ENCODE results near the gene RPS6KA6.
"Not testable (repeated sequence)": the region's sequence is repeated elsewhere in the genome, so short reads cannot be mapped to it uniquely, and the experiment has no call there.

The RPS6KA6 gene

GRCh38 chrX:84161641-84162040 is 26.4 kb downstream of the RPS6KA6 start:
- DNase-seq, result no peak

DNA sequence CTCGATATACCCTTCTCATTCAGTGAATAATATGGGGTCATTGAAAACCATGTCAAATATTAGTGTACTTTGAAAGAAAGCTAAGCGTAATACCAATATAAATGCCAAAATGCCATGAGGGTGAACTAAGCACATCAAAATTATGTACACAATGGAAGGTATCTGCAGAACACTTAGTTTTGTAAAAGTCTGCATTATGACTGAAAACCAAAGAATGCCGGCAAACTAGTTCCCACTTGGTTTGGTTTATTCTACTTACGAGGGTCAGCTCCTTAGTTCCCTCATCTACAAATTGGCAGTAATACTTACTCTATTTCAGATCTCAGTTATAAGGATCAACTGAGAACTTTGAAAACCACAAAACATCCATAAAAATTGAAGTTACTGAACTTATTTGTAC is 27.3 kb downstream of the RPS6KA6 start:
- DNase-seq, result no peak

DNA sequence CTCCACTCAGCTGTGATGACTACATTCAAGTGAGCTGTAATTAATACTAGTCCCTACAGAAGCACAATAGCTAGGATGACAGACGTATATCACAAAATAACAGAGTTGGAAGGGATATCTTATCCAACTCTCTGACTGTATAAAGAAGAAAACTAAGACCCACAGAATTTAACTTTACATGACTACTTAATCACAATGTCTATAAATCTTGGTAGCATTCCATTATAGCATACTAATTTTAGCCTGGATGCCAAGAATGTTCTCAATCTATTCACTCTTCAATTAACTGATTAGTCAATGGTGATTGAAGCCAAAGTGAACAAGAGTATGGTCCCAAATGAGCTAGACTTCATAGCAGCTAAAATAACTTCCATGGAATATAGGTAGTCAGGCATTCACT is 31.2 kb downstream of the RPS6KA6 start:
- no peak for DNase-seq

DNA sequence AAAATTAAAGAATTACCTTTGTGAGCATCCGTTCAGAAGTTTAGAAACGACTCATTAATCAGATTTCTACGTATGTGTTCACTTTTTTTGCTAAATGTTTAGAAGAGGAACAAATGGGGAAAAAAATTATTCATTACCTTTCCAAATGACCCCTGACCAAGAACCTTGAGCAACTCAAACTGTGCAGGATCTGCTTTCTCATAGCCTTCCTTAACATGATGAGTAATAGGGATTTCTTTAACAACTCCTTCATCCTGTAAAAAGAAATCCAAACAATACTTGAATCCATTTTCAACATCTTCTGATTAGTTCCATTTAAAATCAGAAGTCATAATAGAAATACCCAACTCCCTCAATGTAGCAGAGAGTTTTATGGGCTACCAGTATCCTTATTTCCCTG is 32.1 kb downstream of the RPS6KA6 start:
- DNase-seq, result no peak

DNA sequence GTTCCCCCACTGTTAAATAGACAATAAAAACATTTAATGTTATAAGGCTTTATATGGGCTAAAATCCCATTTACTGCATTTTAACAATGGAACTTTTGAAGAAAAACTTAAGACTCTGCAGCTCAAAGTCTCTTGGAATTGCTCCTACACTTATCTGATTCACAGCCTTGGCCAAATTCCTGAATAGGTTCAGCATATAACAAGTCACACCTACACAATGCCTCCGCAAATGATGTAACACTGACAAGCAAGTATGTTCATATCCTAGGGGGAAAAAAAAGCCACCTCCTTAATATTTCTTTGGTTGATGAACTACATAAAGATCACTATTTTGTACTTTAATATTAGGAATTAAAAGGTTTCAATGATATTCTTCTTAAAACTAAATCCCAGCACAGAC is 34.5 kb downstream of the RPS6KA6 start:
- no peak for DNase-seq

DNA sequence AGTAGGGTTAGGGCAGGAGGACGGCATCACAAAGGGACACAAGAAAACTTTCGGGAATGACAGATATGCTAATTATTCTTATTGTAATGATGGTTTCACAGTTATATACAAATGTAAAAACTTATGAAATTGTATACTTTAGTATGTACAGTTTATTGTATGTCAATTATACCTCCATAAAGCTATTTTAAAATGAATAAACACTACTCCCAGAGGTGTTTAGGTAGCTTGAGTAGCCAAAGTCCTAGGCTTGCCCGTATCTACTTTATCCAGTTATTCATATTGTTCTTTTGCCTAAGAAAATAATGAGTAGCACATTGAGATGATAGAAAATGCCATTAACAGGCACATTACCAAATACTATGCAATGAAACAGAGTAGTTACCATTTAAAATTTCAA is 43.0 kb downstream of the RPS6KA6 start:
- DNase-seq, result no peak

- no peak for DNase-seq
Measured at GRCh38 chrX:84144281-84144680, 43.7 kb downstream of the RPS6KA6 start.

DNA sequence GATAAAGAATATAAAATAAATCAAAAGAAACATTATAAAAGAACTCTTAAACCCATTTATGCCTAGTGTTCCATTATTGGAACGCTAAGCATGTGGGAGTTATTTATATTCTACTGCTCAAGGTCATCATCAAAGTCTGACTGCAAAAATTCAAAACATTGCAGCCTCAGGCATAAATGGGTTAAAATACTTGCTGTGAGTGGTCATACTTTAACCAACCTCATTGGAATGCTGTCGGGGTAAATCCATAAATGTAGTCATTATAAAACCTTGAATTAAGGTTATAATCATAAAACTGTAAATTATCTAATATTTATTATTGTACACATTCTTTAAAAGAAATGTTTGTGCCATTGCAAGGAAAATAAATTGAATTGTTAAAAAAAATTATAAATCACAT is 55.0 kb downstream of the RPS6KA6 start:
- no peak for DNase-seq

DNA sequence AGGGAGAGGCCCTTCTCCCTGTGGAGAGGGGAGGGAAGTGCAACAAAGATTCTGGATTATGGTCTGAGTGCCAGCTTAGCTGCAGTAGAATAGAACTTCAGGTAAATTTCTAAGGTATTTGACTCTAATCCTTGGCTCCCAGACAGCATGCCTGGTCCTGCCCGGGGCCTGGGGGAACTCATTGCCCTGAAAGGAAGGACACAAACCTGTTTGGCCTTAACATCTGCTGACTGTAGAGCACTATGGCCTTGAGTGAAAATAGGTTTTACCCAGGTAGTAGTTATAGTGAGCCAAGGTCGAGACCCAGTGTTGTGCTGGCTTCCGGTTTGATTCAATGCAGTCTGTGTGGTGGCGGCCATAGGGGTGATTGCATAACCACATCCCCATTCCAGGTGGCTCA is 64.4 kb downstream of the RPS6KA6 start:
- DNase-seq, result no peak

DNA sequence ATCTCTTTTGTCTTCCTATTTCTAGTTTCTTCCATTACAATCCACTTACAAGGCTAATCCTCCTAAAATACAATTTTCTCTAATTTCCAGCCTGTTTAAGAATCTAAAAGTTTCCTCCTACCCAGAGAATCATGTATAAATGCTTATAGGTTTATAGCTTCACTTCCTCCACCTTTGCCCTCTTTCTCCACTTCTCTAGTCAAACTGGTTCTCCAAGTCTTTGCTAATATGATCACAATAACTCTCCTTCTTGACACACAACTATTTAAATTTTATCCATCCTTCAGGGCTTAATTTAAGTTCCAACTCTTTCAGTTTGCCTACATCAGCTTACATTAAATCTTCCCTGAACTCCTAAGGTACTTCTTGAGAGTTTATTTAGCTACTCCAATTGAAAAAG is 69.2 kb downstream of the RPS6KA6 start:
- no peak for DNase-seq

DNA sequence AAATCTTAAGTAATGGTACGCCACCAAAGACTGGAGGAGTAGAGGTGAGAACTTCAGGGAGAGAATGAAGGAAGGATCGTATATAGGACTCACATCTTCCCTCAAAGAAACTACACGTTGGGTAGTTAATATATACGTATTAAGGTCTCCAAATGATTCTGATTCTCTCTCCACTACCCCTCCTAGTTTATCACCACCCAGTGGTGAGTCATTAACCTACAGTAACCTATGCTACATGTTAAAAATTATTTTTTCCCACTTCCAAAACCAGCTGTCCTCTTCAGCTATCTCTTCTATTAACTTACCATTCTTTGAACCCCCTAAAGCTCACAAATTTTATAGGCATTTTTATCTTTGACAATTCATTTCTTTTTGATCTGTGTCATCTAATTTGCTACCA is 69.7 kb downstream of the RPS6KA6 start:
- DNase-seq, result no peak

DNA sequence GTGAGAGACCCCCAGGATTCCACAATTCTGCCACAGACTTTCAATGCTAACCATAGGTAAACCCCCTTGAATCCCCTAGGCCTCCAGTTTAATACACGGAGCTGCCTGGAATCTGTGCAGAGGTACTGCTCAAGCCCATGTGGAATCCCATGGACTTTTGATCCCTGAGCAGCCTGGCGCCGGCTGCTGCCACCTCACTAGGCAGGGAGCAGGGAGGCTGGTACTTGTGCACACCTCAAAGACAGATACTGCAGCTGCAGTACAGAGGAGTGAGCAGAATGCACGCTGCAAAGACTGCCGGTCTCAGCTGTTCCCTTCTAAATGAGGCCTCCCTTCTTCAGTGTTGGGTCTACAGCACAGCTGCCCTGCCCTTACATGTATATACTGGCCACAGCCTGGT is 79.4 kb downstream of the RPS6KA6 start:
- DNase-seq, result no peak

DNA sequence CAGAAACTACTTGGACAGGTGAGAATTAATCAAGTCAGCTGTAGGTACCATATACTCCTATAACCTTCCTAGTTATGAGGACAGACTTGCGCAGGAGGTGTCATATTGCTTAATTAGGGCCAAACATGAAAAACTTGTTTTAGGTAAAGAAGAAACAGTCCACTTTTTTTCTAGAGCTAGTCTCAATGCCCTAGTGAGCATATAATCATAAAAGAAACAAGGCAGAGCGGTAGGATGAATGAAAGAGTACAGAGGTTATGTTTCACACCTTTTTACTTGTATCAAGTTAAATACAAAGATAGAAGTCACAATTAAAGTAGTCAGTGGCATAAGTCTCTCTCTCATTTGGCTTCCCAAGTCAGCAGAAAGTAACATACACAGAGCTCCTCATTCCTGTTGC is 88.9 kb downstream of the RPS6KA6 start:
- DNase-seq, result no peak

DNA sequence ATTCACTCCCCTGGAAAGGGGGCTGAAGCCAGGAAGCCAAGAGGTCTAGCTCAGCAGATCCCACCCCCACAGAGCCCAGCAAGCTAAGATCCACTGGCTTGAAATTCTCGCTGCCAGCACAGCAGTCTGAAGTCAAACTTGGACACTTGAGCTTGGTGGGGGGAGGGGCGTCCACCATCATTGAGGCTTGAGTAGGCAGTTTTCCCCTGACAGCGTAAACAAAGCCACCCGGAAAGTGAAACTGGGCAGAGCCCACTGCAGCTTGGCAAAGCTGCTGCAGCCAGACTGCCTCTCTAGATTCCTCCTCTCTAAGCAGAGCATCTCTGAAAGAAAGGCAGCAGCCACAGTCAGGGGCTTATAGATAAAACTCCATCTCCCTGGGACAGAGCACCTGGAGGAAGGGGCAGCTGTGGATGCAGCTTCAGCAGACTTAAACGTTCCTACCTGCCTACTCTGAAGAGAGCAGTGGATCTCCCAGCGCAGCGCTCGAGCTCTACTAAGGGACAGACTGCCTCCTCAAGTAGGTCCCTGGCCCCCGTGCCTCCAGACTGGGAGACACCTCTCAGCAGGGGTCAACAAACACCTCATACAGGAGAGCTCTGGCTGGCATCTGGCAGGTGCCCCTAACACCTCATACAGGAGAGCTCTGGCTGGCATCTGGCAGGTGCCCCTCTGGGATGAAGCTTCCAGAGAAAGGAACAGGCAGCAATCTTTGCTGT is 108.4 kb downstream of the RPS6KA6 start:
- not testable (repeated sequence) for DNase-seq

GRCh38 chrX:84078991-84079390 is 109.0 kb downstream of the RPS6KA6 start:
- no peak for DNase-seq

- no peak for DNase-seq
Measured at GRCh38 chrX:84064814-84065213, 123.2 kb downstream of the RPS6KA6 start.

DNA sequence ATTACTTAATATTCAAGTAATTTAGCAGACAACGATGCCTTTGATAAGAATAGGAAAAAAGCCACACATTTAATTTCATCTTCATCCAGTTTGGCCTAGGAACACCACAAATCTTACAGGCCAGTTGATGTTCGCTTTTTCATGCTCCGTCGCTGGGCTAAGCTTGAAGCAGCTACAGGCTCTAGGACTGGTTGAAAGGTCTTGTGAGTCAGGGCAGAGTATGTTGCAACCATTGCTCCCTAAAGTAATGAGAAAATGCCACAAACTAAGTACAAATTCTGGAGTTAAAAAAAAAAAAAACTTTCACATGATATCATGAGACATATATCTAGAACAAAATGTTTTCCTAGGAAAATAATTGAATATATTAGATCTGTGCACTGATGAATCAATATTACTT is 123.8 kb downstream of the RPS6KA6 start:
- no peak for DNase-seq

DNA sequence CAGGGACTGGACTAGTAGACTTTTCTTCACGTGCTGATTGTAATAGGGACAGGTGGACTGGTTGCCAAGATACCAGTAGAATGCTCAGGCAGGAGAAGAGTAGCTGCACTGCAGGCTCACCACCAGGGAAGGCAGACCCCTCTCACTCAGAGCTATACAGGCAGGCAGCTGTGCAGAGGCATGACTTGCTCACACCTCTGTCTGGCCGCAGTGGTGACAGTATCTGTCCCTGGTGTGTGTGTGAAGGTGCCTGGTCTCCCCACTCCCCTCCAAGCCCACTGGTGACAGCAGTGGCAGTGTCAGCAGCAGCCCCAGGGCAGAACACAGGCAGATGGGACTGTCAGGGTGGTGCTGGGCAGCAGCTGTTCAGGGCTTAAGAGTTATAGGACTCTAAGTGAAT is 140.7 kb downstream of the RPS6KA6 start:
- no peak for DNase-seq

- peak; percentile 5 for DNase-seq
Measured at GRCh38 chrX:84046403-84046984, 141.5 kb downstream of the RPS6KA6 start.

GRCh38 chrX:84044051-84044450 is 143.9 kb downstream of the RPS6KA6 start:
- no peak for DNase-seq
